Renal cortical epithelial cell (primary cell): ENCODE data around the gene COL27A1. TPM values are rescaled to one million over a fixed set of nuclear protein-coding genes. Genes with fewer than 3 reads are reported as not detected.

Experiments used
- DNase-seq: peaks from one replicate; pipeline ENCODE4 v3.0.0-alpha.2; 2011; ENCODE audit warnings: low read depth
- total RNA-seq: library from RNA; depleted of rRNA; stranded (reverse); fragments of >200 nt; gene quantifications from 2 replicates; pipeline ENCODE4 v1.2.3, GENCODE V29; 2014

The COL27A1 gene
- total RNA-seq, 1 donor from 2014 or later = 48.4 TPM

GRCh38 chr9:114247077-114247476, 91.7 kb downstream of the COL27A1 start:
- DNase-seq = no peak

GRCh38 chr9:114247491-114247890, 92.2 kb downstream of the COL27A1 start:
- DNase-seq = no peak

GRCh38 chr9:114248299-114248707, 93.0 kb downstream of the COL27A1 start:
- DNase-seq = no peak

- no peak for DNase-seq
Observed at GRCh38 chr9:114249424-114250234, 94.3 kb downstream of the COL27A1 start.

- no peak for DNase-seq
Observed at GRCh38 chr9:114250235-114250568, 94.9 kb downstream of the COL27A1 start.

GRCh38 chr9:114250648-114251047, 95.3 kb downstream of the COL27A1 start:
- DNase-seq = no peak

GRCh38 chr9:114252394-114252793, 97.1 kb downstream of the COL27A1 start:
- DNase-seq = no peak

GRCh38 chr9:114256827-114257328, 101.5 kb downstream of the COL27A1 start:
- no peak for DNase-seq

GRCh38 chr9:114258218-114258617, 102.9 kb downstream of the COL27A1 start:
- DNase-seq = no peak

GRCh38 chr9:114258866-114259797, 103.8 kb downstream of the COL27A1 start:
- no peak for DNase-seq

- DNase-seq = no peak
Observed at GRCh38 chr9:114259798-114260523, 104.6 kb downstream of the COL27A1 start.

GRCh38 chr9:114261026-114261425, 105.7 kb downstream of the COL27A1 start:
- DNase-seq = no peak

GRCh38 chr9:114261987-114262386, 106.7 kb downstream of the COL27A1 start:
- DNase-seq = no peak

GRCh38 chr9:114263853-114264510, 108.6 kb downstream of the COL27A1 start:
- no peak for DNase-seq

- no peak for DNase-seq
Observed at GRCh38 chr9:114264806-114265550, 109.6 kb downstream of the COL27A1 start.

GRCh38 chr9:114266969-114267368, 111.6 kb downstream of the COL27A1 start:
- no peak for DNase-seq

- no peak for DNase-seq
Observed at GRCh38 chr9:114269023-114269422, 113.7 kb downstream of the COL27A1 start.

GRCh38 chr9:114270120-114270975, 115.0 kb downstream of the COL27A1 start:
- no peak for DNase-seq
